Activated CD4-positive, alpha-beta T cell treated with anti-CD3 and anti-CD28 coated beads for 36 hours (primary cell): Measurements from ENCODE around the gene PHACTR1. TPM values are rescaled to one million over a fixed set of nuclear protein-coding genes. Genes with fewer than 3 reads are reported as not detected.
A peak's percentile ranks its signal among the peaks of the same experiment; 100 is the strongest.

ENCODE experiments used
- ATAC-seq: fragments of 200-7000 bp; cut with Tn5 transposase; one replicate; pipeline ENCODE4 v1.10.0; 2021; ENCODE audit warnings: mild to moderate bottlenecking, moderate library complexity
- CTCF ChIA-PET: fragments of 350-600 bp; sonication (Branson Sonifier 250); formaldehyde crosslinking; loops from one replicate; lab custom pipeline; 2021; ENCODE audit warnings: antibody characterized with exemption; lab: Charles Lee
- POLR2A ChIA-PET: fragments of 350-600 bp; sonication (Branson Sonifier 250); formaldehyde crosslinking; loops from one replicate; lab custom pipeline; 2021; ENCODE audit warnings: antibody characterized with exemption, inconsistent platforms; lab: Charles Lee
- DNase-seq: peaks from one replicate; pipeline ENCODE4 v3.0.0-alpha.2; 2020
- H3K27ac Mint-ChIP-seq: one replicate; pipeline ENCODE4 v1.8.0; 2021; ENCODE audit warnings: mixed read lengths
- H3K27me3 Mint-ChIP-seq: one replicate; pipeline ENCODE4 v1.8.0; 2021; ENCODE audit warnings: mixed read lengths
- H3K36me3 Mint-ChIP-seq: one replicate; pipeline ENCODE4 v1.8.0; 2021; ENCODE audit warnings: low read depth, mixed read lengths
- H3K4me1 Mint-ChIP-seq: one replicate; pipeline ENCODE4 v1.8.0; 2021; ENCODE audit warnings: mixed read lengths
- H3K4me3 Mint-ChIP-seq: one replicate; pipeline ENCODE4 v1.8.0; 2021; ENCODE audit warnings: mild to moderate bottlenecking, moderate library complexity, mixed read lengths
- H3K9me3 Mint-ChIP-seq: one replicate; pipeline ENCODE4 v1.8.0; 2021; ENCODE audit warnings: low read depth, mixed read lengths
- intact Hi-C, 2 experiments: fragments of 100-400 bp; cut with DNase I in 1 of 2; cut with micrococcal nuclease in 1 of 2; formaldehyde crosslinking; loops; one replicate each; pipeline versions ENCODE4 v1.14.2 to v1.15.1; 2022 to 2024; cut with DNase I, micrococcal nuclease
- total RNA-seq, 2 experiments: library from RNA; stranded (reverse); gene quantifications; one replicate each; pipeline ENCODE4 v1.2.3, GENCODE V29; 2021

The PHACTR1 gene
- total RNA-seq, 2 experiments from 2014 or later: 0.07 TPM; not detected in 1

DNA sequence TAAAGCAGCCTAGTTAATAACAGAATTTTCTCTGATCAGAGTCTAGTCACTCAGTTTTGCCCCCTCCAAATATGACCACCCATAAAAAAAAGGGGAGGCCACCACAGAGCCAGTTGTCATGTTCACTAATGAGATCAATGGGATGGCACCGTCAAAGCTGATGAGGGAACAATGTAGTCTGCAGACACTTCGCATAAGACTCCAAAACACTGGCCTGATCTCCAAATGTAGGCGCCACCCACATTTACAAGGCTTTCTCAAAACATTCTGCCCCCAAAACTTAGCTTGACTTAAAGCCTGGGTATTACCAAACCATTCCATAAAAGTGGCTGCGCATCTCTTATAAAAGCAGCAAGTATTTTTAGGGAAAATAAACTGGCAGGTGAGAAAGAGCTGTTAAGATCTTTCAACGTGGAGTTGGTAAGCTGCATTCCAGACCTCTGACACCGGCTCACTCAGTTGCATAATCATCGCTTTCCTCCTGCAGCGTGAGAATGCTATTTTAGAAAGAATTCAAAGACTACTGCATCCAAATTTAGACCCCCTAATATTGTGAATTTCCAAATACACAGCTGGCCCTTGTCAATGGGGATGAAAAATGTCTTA, 552.4 kb downstream of the PHACTR1 start:
- Mint-ChIP-seq H3K9me3 (no peaks in the 10 kb centered on the region), H3K4me3 (no peak overlapping the region)
- POLR2A ChIA-PET: no interaction called here

DNA sequence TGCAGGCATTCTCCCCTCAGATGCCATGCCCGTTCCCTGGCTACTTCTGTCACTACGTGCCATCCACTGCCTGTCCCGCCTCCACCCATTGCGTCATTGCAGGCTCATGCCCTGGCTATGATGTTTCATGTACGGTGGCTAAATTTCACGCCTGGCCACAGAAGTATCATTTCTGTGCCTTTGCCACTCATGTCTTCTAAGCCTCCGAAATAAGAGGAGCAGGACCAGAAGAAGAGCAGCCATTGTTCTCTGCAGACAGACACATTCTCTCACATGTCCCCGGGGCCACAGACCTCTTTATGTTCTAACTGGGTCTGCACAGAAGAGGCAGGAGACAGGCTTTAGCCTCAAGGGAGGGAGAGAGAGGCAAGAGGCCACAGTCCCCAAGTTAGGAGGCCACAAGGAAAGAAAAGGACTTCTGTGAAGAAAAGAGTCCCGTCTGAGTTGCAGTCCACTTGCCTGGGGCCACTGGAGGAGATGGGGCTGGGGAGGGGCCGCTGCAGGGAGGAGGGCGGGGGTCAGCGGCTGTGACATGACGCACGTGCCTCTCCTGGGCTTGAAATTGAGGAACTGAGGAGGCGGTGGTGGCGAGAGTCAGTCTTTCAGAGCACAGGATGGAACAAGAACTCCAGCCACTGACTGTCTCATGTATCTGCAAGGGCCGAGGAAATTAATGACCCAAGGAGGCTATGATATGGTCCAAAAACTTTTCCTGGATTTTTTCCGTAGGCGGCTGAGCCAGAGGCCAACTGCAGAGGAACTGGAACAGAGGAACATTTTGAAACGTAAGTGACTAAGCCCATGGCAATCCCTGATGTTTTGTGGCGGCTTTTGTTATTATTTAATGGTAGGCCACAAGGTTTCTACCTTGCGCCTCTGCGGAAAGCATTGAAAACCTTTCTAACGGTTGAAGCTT, 555.8 kb downstream of the PHACTR1 start:
- Mint-ChIP-seq H3K4me3 (no peak overlapping the region), H3K9me3 (no peaks in the 10 kb centered on the region), H3K27ac (no peak overlapping the region), H3K36me3 (no peaks in the 10 kb centered on the region), H3K4me1 (peaks cover 21% of the 10 kb centered on the region), H3K27me3 (peaks cover 4% of the 10 kb centered on the region)
- intact Hi-C loops: no loop called here
- CTCF ChIA-PET: interaction anchor here (0.6 to 1.6 kb wide), 4 partner anchors 12 to 61 kb away, joined by 3 to 4 read pairs (median 4); partner anchors contain the start of gene TBC1D7
- ATAC-seq (no peak), DNase-seq (no peak)
- POLR2A ChIA-PET: no interaction called here

More for the DNA sequence above, 552.4 kb downstream of the PHACTR1 start:
- intact Hi-C loops: no loop called here
- no peak for ATAC-seq
- DNase-seq: no peak
- H3K27ac Mint-ChIP-seq: no peak overlapping the region
- peaks cover 4% of the 10 kb centered on the region for H3K27me3 Mint-ChIP-seq
- peaks cover 14% of the 10 kb centered on the region for H3K4me1 Mint-ChIP-seq
- CTCF ChIA-PET: interaction anchor here (1.3 kb wide), 1 partner anchor 47 kb away, joined by 6 read pairs; no protein-coding TSS in a partner anchor
- no peaks in the 10 kb centered on the region for H3K36me3 Mint-ChIP-seq

DNA sequence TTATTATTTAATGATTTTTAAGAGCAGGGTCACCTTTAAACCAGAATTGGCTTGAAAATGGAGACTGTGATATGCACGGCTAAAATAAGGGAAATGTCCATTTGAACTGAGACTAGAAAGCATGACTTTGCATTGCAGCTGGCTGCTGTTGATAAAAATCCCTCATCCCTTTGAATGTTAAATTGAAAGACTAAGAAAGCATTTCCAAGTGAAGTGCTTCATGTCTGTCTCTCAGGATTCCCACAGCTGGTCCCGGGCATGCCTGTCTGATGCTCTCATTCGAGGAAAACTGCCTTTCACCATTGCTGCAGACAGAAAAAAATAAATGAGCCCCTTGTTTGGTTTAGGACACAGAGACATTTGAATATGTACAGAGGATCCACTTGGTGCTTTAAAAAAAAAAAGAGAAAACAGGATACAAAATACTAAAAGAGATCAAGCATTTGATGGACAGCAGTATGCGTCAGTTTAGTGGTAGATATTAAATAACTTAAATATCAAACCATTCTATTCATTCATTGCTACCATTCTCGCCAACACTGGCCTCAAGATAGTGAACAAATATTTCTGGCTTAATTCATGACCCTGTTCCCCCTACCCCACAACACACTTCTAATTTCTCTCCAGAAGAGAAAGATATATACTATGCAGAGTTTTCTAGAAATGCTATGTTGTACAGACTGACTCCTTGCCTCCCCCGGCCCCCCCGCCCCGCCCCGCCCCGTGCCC, 556.8 kb downstream of the PHACTR1 start:
- H3K9me3 Mint-ChIP-seq: no peaks in the 10 kb centered on the region
- H3K4me3 Mint-ChIP-seq: peak overlapping the region; percentile 42
- intact Hi-C loops: no loop called here
- DNase-seq (no peak), ATAC-seq (no peak)
- H3K27ac Mint-ChIP-seq: no peak overlapping the region
- H3K4me1 Mint-ChIP-seq: peaks cover 25% of the 10 kb centered on the region
- CTCF ChIA-PET: interaction anchor here (0.6 to 1.6 kb wide), 4 partner anchors 11 to 62 kb away, joined by 3 to 4 read pairs (median 4); partner anchors contain the start of gene TBC1D7
- peaks cover 4% of the 10 kb centered on the region for H3K27me3 Mint-ChIP-seq
- no peaks in the 10 kb centered on the region for H3K36me3 Mint-ChIP-seq
- POLR2A ChIA-PET: no interaction called here

DNA sequence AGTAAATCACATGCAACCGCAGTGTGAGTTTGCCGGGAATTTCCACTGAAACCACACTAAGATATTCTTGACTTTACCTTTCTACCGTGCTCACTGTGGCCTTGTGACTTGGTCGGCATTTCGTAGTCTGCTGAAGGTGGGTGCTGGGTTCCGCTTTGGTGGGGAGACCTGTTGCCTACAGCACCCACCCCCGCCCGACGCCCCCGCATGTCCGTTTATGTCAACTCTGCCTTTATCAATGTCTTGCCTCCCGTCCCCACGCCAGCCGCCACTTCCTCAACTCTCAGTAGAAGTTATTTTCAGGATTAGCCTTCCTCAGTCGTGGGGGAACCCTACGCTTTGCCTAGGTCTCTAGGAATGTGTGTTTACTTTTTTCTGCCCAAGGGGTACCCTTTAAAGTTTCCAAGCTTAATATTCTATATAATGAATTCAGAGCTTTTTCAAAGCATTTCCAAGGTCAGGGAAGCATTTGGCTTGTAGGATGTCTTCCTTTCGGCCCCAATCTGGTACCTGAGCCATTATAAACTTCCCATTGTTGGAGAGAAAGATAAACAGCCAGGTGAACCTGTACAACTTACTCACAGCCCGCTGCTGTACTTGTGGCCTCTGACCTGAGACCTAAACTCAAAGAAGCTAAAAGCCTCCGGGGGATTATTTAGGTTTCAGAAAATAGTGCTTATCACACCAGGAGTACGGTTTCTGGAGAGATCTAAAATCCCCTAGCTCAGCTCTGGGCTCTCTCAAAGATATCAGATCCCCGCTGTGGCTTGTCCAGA, 557.6 kb downstream of the PHACTR1 start:
- POLR2A ChIA-PET: no interaction called here
- Mint-ChIP-seq H3K27ac (peak overlapping the region; percentile 48), H3K4me3 (peak overlapping the region; percentile 42), H3K27me3 (peaks cover 4% of the 10 kb centered on the region), H3K4me1 (peaks cover 25% of the 10 kb centered on the region), H3K36me3 (no peaks in the 10 kb centered on the region), H3K9me3 (no peaks in the 10 kb centered on the region)
- CTCF ChIA-PET: interaction anchor here (1.6 kb wide), 1 partner anchor 29 kb away, joined by 3 read pairs; no protein-coding TSS in a partner anchor
- ATAC-seq: peak; percentile 91
- peak; percentile 76 for DNase-seq
- intact Hi-C loops: loop anchor here in 1 of 2 experiments (1.0 kb wide), 1 partner anchor 28 kb away; no protein-coding TSS in a partner anchor

DNA sequence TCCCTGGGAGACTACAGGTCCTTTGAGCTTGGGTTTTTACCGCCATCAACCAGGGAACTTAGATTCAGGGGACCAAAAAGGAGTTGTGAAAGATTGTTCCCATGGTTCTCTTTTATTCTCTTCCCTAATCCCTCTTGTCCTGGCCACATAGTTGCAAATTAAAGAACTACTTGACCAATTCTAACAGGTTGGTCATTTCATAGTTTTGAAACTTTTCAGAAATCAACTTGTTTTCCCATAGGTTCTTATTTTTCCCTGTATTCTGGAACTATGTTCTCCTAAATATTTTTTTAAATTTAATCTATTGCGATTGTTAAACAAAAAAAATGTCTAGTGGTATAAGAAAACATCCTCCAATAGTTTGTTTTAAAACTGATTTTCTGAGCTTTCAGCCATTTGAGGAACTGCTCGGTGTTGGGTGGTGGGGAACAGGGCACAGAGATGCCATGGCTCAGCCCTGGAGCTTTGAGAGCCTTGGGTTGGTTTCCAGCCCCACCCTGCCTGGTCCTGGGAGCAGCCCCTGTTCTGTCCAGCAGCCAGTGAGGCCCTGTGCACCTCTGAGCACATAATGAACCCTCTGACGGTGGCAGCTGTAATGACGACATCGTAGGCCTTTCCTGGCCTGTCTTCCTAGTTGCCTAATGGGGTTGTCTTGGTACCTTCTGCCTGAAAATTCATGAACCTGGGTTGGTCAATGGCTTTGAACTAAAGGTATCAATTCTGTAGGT, 558.3 kb downstream of the PHACTR1 start:
- intact Hi-C loops: loop anchor here in 1 of 2 experiments (1.0 kb wide), 1 partner anchor 27 kb away; no protein-coding TSS in a partner anchor
- no peak overlapping the region for H3K4me3 Mint-ChIP-seq

DNA sequence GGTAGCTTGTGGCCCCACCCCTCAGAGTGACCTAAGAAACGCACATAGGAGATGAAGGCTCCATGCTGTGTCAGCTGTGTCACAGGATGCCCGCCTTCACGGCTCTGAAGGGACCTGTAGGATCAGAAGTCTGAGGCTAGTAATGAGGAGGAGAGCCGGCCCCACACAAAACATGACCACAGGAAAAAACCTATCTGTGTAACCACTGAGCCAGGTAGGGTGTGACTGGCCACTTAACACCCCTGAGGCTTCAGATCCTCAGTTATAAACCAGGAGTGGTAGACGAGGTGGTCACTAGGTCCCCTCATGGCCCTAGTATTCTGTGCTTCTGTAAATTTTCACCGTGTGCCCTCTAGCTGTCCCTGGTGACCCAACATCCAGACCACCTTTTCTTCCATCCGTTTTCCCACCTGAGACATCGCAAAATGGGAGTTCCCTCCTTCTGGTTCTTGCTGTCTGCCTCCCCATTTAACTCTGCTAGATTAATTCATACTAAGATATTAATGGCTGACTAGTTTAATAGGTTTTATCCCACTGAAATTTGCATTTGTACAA, 558.9 kb downstream of the PHACTR1 start:
- POLR2A ChIA-PET: interaction anchor here (0.6 kb wide), 1 partner anchor 26 kb away, joined by 3 read pairs; no protein-coding TSS in a partner anchor
- no peak for ATAC-seq
- intact Hi-C loops: no loop called here

More for the DNA sequence above, 558.3 kb downstream of the PHACTR1 start:
- ChIA-PET POLR2A (interaction anchor here (0.6 kb wide), 1 partner anchor 27 kb away, joined by 3 read pairs; no protein-coding TSS in a partner anchor), CTCF (interaction anchor here (2.0 kb wide), 1 partner anchor 11 kb away, joined by 6 read pairs; no protein-coding TSS in a partner anchor)
- Mint-ChIP-seq H3K9me3 (no peaks in the 10 kb centered on the region), H3K27ac (no peak overlapping the region), H3K27me3 (peaks cover 2% of the 10 kb centered on the region), H3K36me3 (no peaks in the 10 kb centered on the region), H3K4me1 (peaks cover 25% of the 10 kb centered on the region)
- ATAC-seq (no peak), DNase-seq (no peak)

DNA sequence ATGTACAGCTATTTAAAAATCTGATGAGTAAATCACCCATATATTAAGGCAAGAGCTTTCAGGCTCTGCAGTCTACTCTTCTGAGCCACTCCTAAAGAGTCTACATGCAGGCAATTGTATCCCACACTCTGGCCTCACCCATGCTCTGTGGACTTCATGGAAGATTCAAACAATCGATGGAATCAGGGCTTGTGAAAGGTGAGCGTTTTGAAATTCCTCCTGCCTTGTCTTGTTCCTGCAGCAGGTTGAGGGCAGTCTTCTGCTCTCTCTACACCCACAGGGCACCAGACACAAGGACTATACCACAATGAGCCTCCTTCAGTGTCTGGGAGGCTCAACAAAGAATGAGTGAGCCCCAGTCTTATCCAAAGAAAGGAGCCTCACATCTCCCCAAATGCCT, 560.7 kb downstream of the PHACTR1 start:
- POLR2A ChIA-PET: no interaction called here
- DNase-seq: no peak
- CTCF ChIA-PET: interaction anchor here (0.7 kb wide), 1 partner anchor 9 kb away, joined by 4 read pairs; no protein-coding TSS in a partner anchor
- no peak overlapping the region for H3K4me3 Mint-ChIP-seq
- intact Hi-C loops: no loop called here
- no peaks in the 10 kb centered on the region for H3K36me3 Mint-ChIP-seq
- ATAC-seq: no peak
- no peak overlapping the region for H3K27ac Mint-ChIP-seq
- H3K9me3 Mint-ChIP-seq: no peaks in the 10 kb centered on the region
- H3K27me3 Mint-ChIP-seq: no peaks in the 10 kb centered on the region
- H3K4me1 Mint-ChIP-seq: peaks cover 25% of the 10 kb centered on the region

More for the DNA sequence above, 558.9 kb downstream of the PHACTR1 start:
- no peaks in the 10 kb centered on the region for H3K9me3 Mint-ChIP-seq
- peaks cover 25% of the 10 kb centered on the region for H3K4me1 Mint-ChIP-seq
- CTCF ChIA-PET: interaction anchor here (2.0 kb wide), 1 partner anchor 11 kb away, joined by 6 read pairs; no protein-coding TSS in a partner anchor
- DNase-seq: no peak
- peaks cover 2% of the 10 kb centered on the region for H3K27me3 Mint-ChIP-seq
- H3K36me3 Mint-ChIP-seq: no peaks in the 10 kb centered on the region
- no peak overlapping the region for H3K27ac Mint-ChIP-seq
- no peak overlapping the region for H3K4me3 Mint-ChIP-seq

DNA sequence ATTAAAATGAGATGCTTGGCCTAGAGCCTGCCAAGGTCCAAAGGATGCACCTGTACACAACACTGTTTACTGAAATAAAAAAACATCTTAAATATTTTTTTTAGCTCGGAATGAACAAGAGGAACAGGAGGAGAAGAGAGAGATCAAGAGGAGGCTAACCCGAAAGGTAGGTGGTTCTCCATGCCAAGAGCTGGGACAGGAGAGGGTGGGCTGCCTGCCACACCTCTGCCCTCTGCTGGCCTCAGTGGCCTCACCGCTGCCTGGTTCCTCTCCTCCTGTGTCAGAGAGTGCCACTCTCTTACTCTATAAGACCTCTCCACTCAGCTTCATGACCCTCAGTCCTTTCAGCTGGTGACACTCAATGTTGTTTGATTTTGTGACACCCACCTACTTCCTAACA, 561.6 kb downstream of the PHACTR1 start:
- POLR2A ChIA-PET: interaction anchor here (0.6 kb wide), 1 partner anchor 664 kb away, joined by 9 read pairs; no protein-coding TSS in a partner anchor
- peak; percentile 38 for ATAC-seq
- Mint-ChIP-seq H3K27me3 (no peaks in the 10 kb centered on the region), H3K36me3 (no peaks in the 10 kb centered on the region), H3K4me1 (peaks cover 19% of the 10 kb centered on the region), H3K27ac (no peak overlapping the region), H3K9me3 (no peaks in the 10 kb centered on the region), H3K4me3 (no peak overlapping the region)
- peak; percentile 42 for DNase-seq
- intact Hi-C loops: no loop called here
- CTCF ChIA-PET: interaction anchor here (0.6 kb wide), 2 partner anchors 349 to 394 kb away, joined by 3 read pairs; no protein-coding TSS in a partner anchor

DNA sequence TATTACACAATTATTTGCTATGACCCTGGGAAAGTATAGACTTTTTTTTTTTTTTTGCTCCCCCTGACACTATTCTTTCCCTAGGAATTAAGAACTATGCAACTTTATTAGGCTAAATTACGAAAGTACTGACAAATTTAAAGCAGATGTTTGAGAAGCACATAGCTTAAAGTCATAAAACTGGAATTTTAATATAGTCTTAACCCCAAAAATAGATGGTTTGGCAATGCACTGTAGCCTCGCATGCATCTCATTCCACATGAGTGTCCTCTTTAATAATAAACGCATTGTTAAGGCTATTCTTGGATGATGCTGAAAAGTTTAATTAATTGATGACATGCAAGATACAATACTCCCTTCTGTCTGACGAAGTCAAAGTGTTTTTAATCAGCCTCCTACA, 562.4 kb downstream of the PHACTR1 start:
- H3K4me3 Mint-ChIP-seq: no peak overlapping the region
- no peaks in the 10 kb centered on the region for H3K9me3 Mint-ChIP-seq
- ChIA-PET CTCF (interaction anchor here (0.6 kb wide), 1 partner anchor 28 kb away, joined by 3 read pairs; no protein-coding TSS in a partner anchor), POLR2A (no interaction called here)
- H3K27me3 Mint-ChIP-seq: no peaks in the 10 kb centered on the region
- ATAC-seq (no peak), DNase-seq (no peak)
- no peaks in the 10 kb centered on the region for H3K36me3 Mint-ChIP-seq
- H3K27ac Mint-ChIP-seq: no peak overlapping the region
- peaks cover 11% of the 10 kb centered on the region for H3K4me1 Mint-ChIP-seq
- intact Hi-C loops: no loop called here
